GM23338 (cell line): ENCODE measurements around the gene SLCO3A1. TPM values are rescaled to one million over a fixed set of nuclear protein-coding genes. Genes with fewer than 3 reads are reported as not detected.

Source experiments
- ATAC-seq: fragments of 200-7000 bp; cut with Tn5 transposase; 3 replicates; pipeline ENCODE4 v1.9.1; 2020
- DNase-seq: peaks from one replicate; pipeline ENCODE4 v3.0.0-alpha.2; 2015; ENCODE audit warnings: low spot score
- H2AFZ ChIP-seq: fragments of 200-600 bp; sonication (generic); 2 replicates; pipeline ENCODE4 v1.8.0; 2016; ENCODE audit warnings: antibody characterized with exemption, mild to moderate bottlenecking, moderate library complexity
- H3F3A ChIP-seq: fragments of 200-600 bp; sonication (generic); replicated peaks from 2 replicates; pipeline ENCODE4 v1.8.0; 2017; ENCODE audit warnings: antibody characterized with exemption, mixed run types, low read depth
- H3K27ac ChIP-seq: fragments of 200-600 bp; sonication (generic); 2 replicates; pipeline ENCODE4 v1.6.1; 2016; ENCODE audit warnings: low read depth
- H3K27me3 ChIP-seq: fragments of 200-600 bp; sonication (generic); 2 replicates; pipeline ENCODE4 v1.8.0; 2016; ENCODE audit warnings: mild to moderate bottlenecking, mixed run types, moderate library complexity; ENCODE audit not compliant: insufficient read depth
- H3K36me3 ChIP-seq: fragments of 200-600 bp; sonication (generic); 2 replicates; pipeline ENCODE4 v1.8.0; 2016; ENCODE audit warnings: mild to moderate bottlenecking; ENCODE audit not compliant: insufficient read depth
- H3K4me1 ChIP-seq: fragments of 200-600 bp; sonication (generic); 2 replicates; pipeline ENCODE4 v1.8.0; 2016; ENCODE audit warnings: mild to moderate bottlenecking, moderate library complexity; ENCODE audit not compliant: insufficient read depth
- H3K4me2 ChIP-seq: fragments of 200-600 bp; sonication (generic); 2 replicates; pipeline ENCODE4 v1.7.1; 2017; ENCODE audit warnings: mixed run types
- H3K4me3 ChIP-seq: fragments of 200-600 bp; sonication (generic); 2 replicates; pipeline ENCODE4 v1.6.1; 2016; ENCODE audit warnings: mixed run types
- H3K79me2 ChIP-seq: fragments of 200-600 bp; sonication (generic); replicated peaks from 2 replicates; pipeline ENCODE4 v1.8.0; 2017; ENCODE audit warnings: mild to moderate bottlenecking; ENCODE audit not compliant: insufficient read depth
- H3K9me2 ChIP-seq: fragments of 200-600 bp; sonication (generic); 2 replicates; pipeline ENCODE4 v1.8.0; 2017; ENCODE audit not compliant: insufficient read depth
- H4K20me1 ChIP-seq: fragments of 200-600 bp; sonication (generic); replicated peaks from 2 replicates; pipeline ENCODE4 v1.8.0; 2017; ENCODE audit warnings: mild to moderate bottlenecking; ENCODE audit not compliant: insufficient read depth
- H3K27ac Mint-ChIP-seq: 2 replicates; pipeline ENCODE4 v1.8.0; 2020; ENCODE audit warnings: inconsistent platforms, mild to moderate bottlenecking, moderate library complexity, mixed read lengths
- H3K27me3 Mint-ChIP-seq: 3 replicates; pipeline ENCODE4 v1.8.0; 2022; ENCODE audit warnings: low read depth, mild to moderate bottlenecking, moderate library complexity, mixed read lengths, inconsistent platforms; ENCODE audit not compliant: insufficient read depth, poor library complexity
- H3K36me3 Mint-ChIP-seq: 3 replicates; pipeline ENCODE4 v1.8.0; 2021; ENCODE audit warnings: low read depth, mild to moderate bottlenecking, inconsistent platforms, moderate library complexity, mixed read lengths
- H3K4me1 Mint-ChIP-seq: 3 replicates; pipeline ENCODE4 v1.8.0; 2020; ENCODE audit warnings: mild to moderate bottlenecking, inconsistent platforms, mixed read lengths
- H3K4me3 Mint-ChIP-seq: 3 replicates; pipeline ENCODE4 v1.8.0; 2021; ENCODE audit warnings: moderate library complexity, mild to moderate bottlenecking, inconsistent platforms, mixed read lengths
- H3K9me3 Mint-ChIP-seq: 3 replicates; pipeline ENCODE4 v1.8.0; 2020; ENCODE audit warnings: moderate library complexity, mild to moderate bottlenecking, inconsistent platforms, mixed read lengths
- CREB1 ChIP-seq: fragments of 250-450 bp; sonication (Bioruptor Pico); IDR thresholded peaks from 2 replicates; pipeline ENCODE4 v1.5.0; 2020; ENCODE audit warnings: low read depth, mild to moderate bottlenecking, moderate library complexity
- CTCF ChIP-seq, 2 experiments: fragments of 200-600 bp in 1 of 2; sonication (generic) in 1 of 2; conservative IDR thresholded peaks; 2 replicates each; pipeline versions ENCODE4 v1.5.1 to v1.6.1; 2016 to 2017; ENCODE audit warnings: antibody characterized with exemption in 2 of 2, low read depth in 2 of 2, mild to moderate bottlenecking in 2 of 2, moderate library complexity in 1 of 2
- EZH2phosphoT487 ChIP-seq: fragments of 200-600 bp; sonication (generic); IDR thresholded peaks from one replicate; pipeline ENCODE4 v1.8.1; 2018; ENCODE audit warnings: antibody characterized with exemption; ENCODE audit not compliant: unreplicated experiment
- JUNB ChIP-seq: IDR thresholded peaks from one replicate; pipeline ENCODE4 v1.6.1; 2016; ENCODE audit warnings: antibody characterized with exemption; ENCODE audit not compliant: unreplicated experiment
- NANOG ChIP-seq: IDR thresholded peaks from 2 replicates; pipeline ENCODE4 v1.6.1; 2016; ENCODE audit warnings: antibody characterized with exemption, borderline replicate concordance
- POLR2AphosphoS5 ChIP-seq: IDR thresholded peaks from 2 replicates; pipeline ENCODE4 v1.6.1; 2016; ENCODE audit warnings: antibody characterized with exemption, low read depth
- STAT1 ChIP-seq: IDR thresholded peaks from one replicate; pipeline ENCODE4 v1.6.1; 2016; ENCODE audit warnings: antibody characterized with exemption; ENCODE audit not compliant: unreplicated experiment
- ZNF114 ChIP-seq: fragments of 250-450 bp; sonication (Bioruptor Pico); IDR thresholded peaks from 2 replicates; pipeline ENCODE4 v1.5.0; 2020; ENCODE audit warnings: mild to moderate bottlenecking, moderate library complexity
- ZNF331 ChIP-seq: fragments of 250-450 bp; sonication (Bioruptor Pico); IDR thresholded peaks from 2 replicates; pipeline ENCODE4 v1.5.0; 2020; ENCODE audit warnings: low read depth, mild to moderate bottlenecking, moderate library complexity
- ZNF462 ChIP-seq: fragments of 250-450 bp; sonication (Bioruptor Pico); IDR thresholded peaks from 2 replicates; pipeline ENCODE4 v1.5.0; 2020; ENCODE audit warnings: mild to moderate bottlenecking, moderate library complexity
- polyA plus RNA-seq: library from polyadenylated mRNA; unstranded; fragments of >200 nt; fragmentation: Nextera tagmentation; extraction: Ambion mirVana; gene quantifications from 2 replicates; pipeline ENCODE4 v1.2.1, GENCODE V29; 2016
- total RNA-seq: library from RNA; depleted of rRNA; stranded (reverse); fragments of >200 nt; shearing (Covaris generic); gene quantifications from 2 replicates; pipeline ENCODE4 v1.2.3, GENCODE V29; 2014

The SLCO3A1 gene
- total and polyA plus RNA-seq, 2 experiments from 2014 or later, result 7.3 to 9.4 TPM

GRCh38 chr15:92071045-92071634, 217.6 kb downstream of the SLCO3A1 start (continued):
- no peak for TF ChIP-seq CTCF (conservative IDR thresholded peaks at IDR 0.05; ENCODE audit: low read depth in 2 of 2)

- Mint-ChIP-seq H3K27me3 (peaks cover 6% of the 10 kb centered on the region), H3K27ac (no peak overlapping the region), H3K9me3 (no peaks in the 10 kb centered on the region), H3K4me1 (peaks cover 9% of the 10 kb centered on the region), H3K4me3 (no peak overlapping the region), H3K36me3 (no peaks in the 10 kb centered on the region)
- Histone ChIP-seq H3K4me3 (no peak overlapping the region), H3K36me3 (no peaks in the 10 kb centered on the region), H4K20me1 (no peaks in the 10 kb centered on the region; the same call in 1 of the 2 replicates), H3K27ac (no peak overlapping the region), H3F3A (no peaks in the 10 kb centered on the region), H3K4me2 (no peak overlapping the region), H3K27me3 (no peaks in the 10 kb centered on the region), H2AFZ (no peak overlapping the region), H3K9me2 (no peaks in the 10 kb centered on the region), H3K79me2 (peaks cover 4% of the 10 kb centered on the region; the same call in 1 of the 2 replicates), H3K4me1 (no peaks in the 10 kb centered on the region)
- ATAC-seq (no peak), DNase-seq (no peak)
- TF ChIP-seq EZH2phosphoT487 (no peak), STAT1 (no peak), POLR2AphosphoS5 (no peak), CREB1 (CRISPR knock-in tag) (no peak), JUNB (no peak), ZNF114 (CRISPR knock-in tag) (no peak), NANOG (no peak), ZNF462 (CRISPR knock-in tag) (no peak), ZNF331 (CRISPR knock-in tag) (no peak), CTCF (conservative IDR thresholded peaks at IDR 0.05; ENCODE audit: low read depth in 2 of 2) (no peak)
Measured at GRCh38 chr15:92073044-92073785, 219.7 kb downstream of the SLCO3A1 start.
